ENCODE data around the gene CA10.

DNA sequence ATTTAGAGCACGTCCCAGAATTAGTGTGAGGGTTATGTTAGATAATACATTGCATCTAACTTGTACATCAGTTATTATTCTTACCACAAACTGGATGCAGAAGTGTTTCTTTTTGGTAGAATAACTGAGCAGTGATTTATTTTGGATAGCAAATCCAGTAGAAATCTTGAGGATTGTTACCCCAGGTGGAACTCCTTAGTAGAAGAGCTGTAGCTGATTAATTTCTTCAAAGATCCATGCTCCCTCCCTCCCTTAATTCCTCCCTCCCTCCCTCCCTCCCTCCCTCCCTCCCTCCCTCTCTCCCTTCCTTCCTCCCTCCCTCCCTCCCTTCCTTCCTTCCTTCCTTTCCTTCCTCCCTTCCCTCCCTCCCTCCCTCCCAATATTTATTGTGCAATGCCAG, 337.7 kb downstream of the CA10 start:
- TF ChIP-seq, protein P1, sequence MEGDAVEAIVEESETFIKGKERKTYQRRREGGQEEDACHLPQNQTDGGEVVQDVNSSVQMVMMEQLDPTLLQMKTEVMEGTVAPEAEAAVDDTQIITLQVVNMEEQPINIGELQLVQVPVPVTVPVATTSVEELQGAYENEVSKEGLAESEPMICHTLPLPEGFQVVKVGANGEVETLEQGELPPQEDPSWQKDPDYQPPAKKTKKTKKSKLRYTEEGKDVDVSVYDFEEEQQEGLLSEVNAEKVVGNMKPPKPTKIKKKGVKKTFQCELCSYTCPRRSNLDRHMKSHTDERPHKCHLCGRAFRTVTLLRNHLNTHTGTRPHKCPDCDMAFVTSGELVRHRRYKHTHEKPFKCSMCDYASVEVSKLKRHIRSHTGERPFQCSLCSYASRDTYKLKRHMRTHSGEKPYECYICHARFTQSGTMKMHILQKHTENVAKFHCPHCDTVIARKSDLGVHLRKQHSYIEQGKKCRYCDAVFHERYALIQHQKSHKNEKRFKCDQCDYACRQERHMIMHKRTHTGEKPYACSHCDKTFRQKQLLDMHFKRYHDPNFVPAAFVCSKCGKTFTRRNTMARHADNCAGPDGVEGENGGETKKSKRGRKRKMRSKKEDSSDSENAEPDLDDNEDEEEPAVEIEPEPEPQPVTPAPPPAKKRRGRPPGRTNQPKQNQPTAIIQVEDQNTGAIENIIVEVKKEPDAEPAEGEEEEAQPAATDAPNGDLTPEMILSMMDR (IDR thresholded peaks at IDR 0.05; ENCODE audit: extremely low read depth in 1 of 2, insufficient read depth in 1 of 2, low read depth in 1 of 2, low read length in 2 of 2) = no peak
- TF ChIP-seq GATA2 (IDR thresholded peaks at IDR 0.05; ENCODE audit: insufficient read depth, insufficient read length, low read depth, low read length) (no peak), EZH2 (IDR thresholded peaks at IDR 0.05; ENCODE audit: borderline replicate concordance, low read depth, low read length, severe bottlenecking) (no peak), POLR2AphosphoS5 (IDR thresholded peaks at IDR 0.05; ENCODE audit: insufficient read depth, low read depth, low read length) (no peak), POLR2A (IDR thresholded peaks at IDR 0.05; ENCODE audit: low read depth, low read length) (no peak)
